BJ (cell line): Measurements from ENCODE around the gene DGAT2. TPM values are rescaled to one million over a fixed set of nuclear protein-coding genes. Genes with fewer than 3 reads are reported as not detected.

Source experiments
- CTCF ChIA-PET: fragments of 350-600 bp; formaldehyde crosslinking; extraction: SDS; loops from one replicate; lab custom pipeline; 2021; ENCODE audit warnings: antibody characterized with exemption, inconsistent platforms; lab: Yijun Ruan, JAX
- POLR2A ChIA-PET: fragments of 300-600 bp; sonication (Branson Sonifier 250); formaldehyde crosslinking; extraction: SDS; loops from one replicate; lab custom pipeline; 2021; ENCODE audit warnings: antibody characterized with exemption; lab: Charles Lee
- DNase-seq: peaks from one replicate; pipeline ENCODE4 v3.0.0-alpha.2; 2011; ENCODE audit warnings: low read depth
- H3K27me3 ChIP-seq: 2 replicates; pipeline ENCODE4 v1.6.0; 2011; ENCODE audit warnings: low read length; ENCODE audit not compliant: control insufficient read depth, insufficient read depth
- H3K36me3 ChIP-seq: 2 replicates; pipeline ENCODE4 v1.5.1; 2011; ENCODE audit warnings: low read length; ENCODE audit not compliant: control insufficient read depth, insufficient read depth
- H3K4me3 ChIP-seq: 2 replicates; pipeline ENCODE4 v1.5.1; 2011; ENCODE audit warnings: low read depth, mild to moderate bottlenecking, control low read depth, low read length
- polyA plus RNA-seq: library from polyadenylated mRNA; depleted of rRNA; stranded (reverse); fragments of >200 nt; gene quantifications from 2 replicates; pipeline ENCODE4 v1.2.3, GENCODE V29; 2011
- TF ChIP-seq, protein P1 (sequence below): IDR thresholded peaks from 2 replicates; pipeline ENCODE4 v1.5.1; 2011; ENCODE audit warnings: low read depth, mild to moderate bottlenecking, control low read depth, inconsistent platforms, low read length, moderate library complexity; ENCODE audit not compliant: insufficient read depth

DGAT2 gene
- polyA plus RNA-seq, 1 experiment, result 2.6 TPM

DNA sequence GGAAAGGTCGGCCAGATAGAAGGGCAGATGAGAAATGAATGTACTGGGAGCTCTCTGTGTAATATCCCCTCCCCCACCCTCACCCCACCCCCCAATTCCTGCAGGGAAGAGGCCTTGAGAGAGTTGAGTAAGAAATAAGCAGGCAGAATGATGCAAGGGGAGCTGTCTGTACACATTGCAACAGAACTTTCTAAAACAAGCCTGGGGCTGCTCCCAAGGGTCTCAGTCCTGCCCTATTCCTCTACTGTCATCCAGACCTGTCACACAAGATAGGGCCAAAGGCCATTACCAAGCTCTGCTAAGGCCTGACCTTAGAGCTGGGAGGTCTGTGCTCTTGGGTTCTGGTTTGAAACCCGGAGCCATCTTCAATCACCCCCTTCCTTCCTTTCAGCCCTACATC, 5.7 kb upstream of the DGAT2 start:
- TF ChIP-seq, protein P1, sequence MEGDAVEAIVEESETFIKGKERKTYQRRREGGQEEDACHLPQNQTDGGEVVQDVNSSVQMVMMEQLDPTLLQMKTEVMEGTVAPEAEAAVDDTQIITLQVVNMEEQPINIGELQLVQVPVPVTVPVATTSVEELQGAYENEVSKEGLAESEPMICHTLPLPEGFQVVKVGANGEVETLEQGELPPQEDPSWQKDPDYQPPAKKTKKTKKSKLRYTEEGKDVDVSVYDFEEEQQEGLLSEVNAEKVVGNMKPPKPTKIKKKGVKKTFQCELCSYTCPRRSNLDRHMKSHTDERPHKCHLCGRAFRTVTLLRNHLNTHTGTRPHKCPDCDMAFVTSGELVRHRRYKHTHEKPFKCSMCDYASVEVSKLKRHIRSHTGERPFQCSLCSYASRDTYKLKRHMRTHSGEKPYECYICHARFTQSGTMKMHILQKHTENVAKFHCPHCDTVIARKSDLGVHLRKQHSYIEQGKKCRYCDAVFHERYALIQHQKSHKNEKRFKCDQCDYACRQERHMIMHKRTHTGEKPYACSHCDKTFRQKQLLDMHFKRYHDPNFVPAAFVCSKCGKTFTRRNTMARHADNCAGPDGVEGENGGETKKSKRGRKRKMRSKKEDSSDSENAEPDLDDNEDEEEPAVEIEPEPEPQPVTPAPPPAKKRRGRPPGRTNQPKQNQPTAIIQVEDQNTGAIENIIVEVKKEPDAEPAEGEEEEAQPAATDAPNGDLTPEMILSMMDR, result no peak
- no peak for DNase-seq
- ChIA-PET CTCF (interaction anchor here (0.6 kb wide), 1 partner anchor 486 kb away, joined by 3 read pairs; no protein-coding TSS in a partner anchor), POLR2A (interaction anchor here (0.6 kb wide), 1 partner anchor 198 kb away, joined by 6 read pairs; no protein-coding TSS in a partner anchor)
- Histone ChIP-seq H3K36me3 (no peaks in the 10 kb centered on the region), H3K27me3 (peaks cover 2% of the 10 kb centered on the region; the same call in 1 of the 2 replicates), H3K4me3 (no peak overlapping the region)

DNA sequence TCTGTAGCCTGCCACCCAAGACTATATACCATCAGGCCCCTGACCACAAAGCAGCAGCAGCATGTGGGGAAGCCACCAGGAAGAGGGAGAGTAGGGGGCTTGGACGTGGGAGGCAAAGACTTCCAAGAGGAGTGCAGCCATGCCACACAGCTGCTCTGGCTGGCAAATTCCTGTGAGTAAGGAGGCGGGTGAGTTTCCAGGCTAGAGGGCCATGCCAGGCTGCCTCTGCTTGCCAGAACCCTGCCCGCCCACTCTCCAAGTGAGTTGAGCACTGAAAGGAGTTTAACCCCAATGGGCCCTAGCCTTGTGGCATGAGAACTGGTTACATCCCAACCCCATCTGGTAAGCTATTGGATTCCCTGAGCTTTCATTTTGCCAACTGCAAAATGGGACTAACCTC, 4.7 kb upstream of the DGAT2 start:
- CTCF ChIA-PET, result interaction anchor here (1.1 kb wide), 1 partner anchor 10 kb away, joined by 3 read pairs; no protein-coding TSS in a partner anchor
- Histone ChIP-seq H3K4me3 (no peak overlapping the region), H3K36me3 (no peaks in the 10 kb centered on the region), H3K27me3 (peaks cover 2% of the 10 kb centered on the region)
- TF ChIP-seq, protein P1, result no peak
- no peak for DNase-seq
- POLR2A ChIA-PET, result no interaction called here

DNA sequence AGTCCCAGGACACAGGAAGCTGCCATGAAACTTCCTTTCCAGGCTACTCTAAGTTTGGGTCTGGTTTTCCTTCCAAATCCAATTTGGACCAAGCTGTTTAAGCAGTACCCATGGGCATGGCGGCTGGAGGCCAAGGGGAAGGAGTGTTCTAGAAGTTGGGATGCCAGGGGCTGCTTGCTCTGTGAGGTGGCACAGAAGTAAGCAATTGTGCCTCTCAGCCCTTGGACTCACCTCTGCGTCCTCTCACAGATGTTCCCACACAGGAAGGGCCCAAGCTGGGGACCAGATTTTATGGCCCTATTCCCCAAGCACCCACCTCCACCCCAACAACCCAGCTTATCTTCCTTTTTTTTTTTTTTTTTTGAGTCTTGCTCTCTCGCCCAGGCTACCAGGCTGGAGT, 3.5 kb upstream of the DGAT2 start:
- CTCF ChIA-PET, result interaction anchor here (1.1 to 1.8 kb wide), 2 partner anchors 9 to 38 kb away, joined by 3 read pairs; no protein-coding TSS in a partner anchor
- Histone ChIP-seq H3K27me3 (peaks cover 12% of the 10 kb centered on the region), H3K36me3 (no peaks in the 10 kb centered on the region), H3K4me3 (no peak overlapping the region)
- no peak for DNase-seq
- POLR2A ChIA-PET, result no interaction called here
- TF ChIP-seq, protein P1, result no peak

DNA sequence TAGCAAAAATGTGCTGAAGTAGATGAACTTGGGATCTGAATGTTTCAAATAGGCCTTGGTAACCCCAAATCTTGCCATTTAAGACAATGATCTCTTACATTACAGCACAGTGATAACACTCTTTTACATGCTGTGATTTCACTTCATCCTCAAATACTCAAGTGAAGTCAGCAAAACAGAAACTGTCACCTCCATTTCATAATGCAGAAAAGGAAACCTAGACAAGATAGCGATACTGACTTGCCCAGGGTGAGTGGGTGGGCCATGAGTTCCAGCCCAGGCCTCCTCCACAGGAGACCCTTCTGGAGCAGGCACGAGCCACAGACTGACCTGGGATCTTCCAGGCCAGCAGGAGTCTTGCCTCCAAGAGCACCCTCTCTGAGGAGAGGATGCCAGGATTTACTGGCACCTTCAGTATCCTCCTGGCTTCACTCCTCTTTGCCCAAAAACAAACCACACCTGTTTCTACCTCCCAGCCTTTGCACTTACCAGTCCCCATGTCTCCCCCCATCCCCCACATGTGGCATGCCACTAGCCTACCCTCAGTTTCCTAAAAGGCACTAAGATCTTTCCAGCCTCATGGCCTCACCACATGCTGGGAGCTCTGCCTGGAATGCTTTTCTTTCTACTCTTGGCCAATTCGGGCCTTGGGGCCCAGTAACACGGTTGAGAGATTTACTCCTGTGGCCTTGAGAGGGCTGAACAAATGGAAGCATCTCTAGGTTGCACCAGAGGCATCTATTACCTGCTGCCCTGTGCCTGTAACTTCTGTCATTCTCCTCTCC, 1.9 kb upstream of the DGAT2 start:
- CTCF ChIA-PET, result no interaction called here
- no peak overlapping the region for H3K4me3 ChIP-seq
- peaks cover 16% of the 10 kb centered on the region for H3K27me3 ChIP-seq
- no peaks in the 10 kb centered on the region for H3K36me3 ChIP-seq
- no peak for DNase-seq
- TF ChIP-seq, protein P1, result no peak
- POLR2A ChIA-PET, result no interaction called here

DNA sequence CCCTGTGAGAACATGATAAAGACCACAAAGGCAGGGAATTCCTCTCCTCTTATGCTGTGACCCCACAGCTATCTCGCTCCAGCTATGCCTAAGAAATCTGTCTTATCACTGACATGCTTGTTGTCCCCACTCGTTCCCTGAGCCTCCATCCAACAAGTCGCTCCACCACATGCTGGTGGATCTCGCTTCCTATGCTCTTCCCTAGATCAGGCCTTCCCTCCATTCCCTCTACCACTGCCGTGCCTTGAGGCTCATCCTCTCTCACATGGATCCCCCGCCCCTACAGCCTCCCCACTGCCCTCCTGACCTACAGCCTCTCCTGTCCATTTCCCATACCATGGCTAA, 1.4 kb upstream of the DGAT2 start:
- H3K27me3 ChIP-seq, result peaks cover 16% of the 10 kb centered on the region
- DNase-seq, result no peak
- TF ChIP-seq, protein P1, result no peak
- no peak overlapping the region for H3K4me3 ChIP-seq
- CTCF ChIA-PET, result no interaction called here
- H3K36me3 ChIP-seq, result no peaks in the 10 kb centered on the region
- POLR2A ChIA-PET, result no interaction called here
